Stimulated activated naive CD8-positive, alpha-beta T cell treated with anti-CD3 and anti-CD28 coated beads, Interleukin-15, Interleukin-2, amounts not matched to agents 100 ng/mL and 50 ng/mL, for 24 hours (primary cell): Measurements from ENCODE around the gene SMOC2.

Experiments used
- H3K27ac Mint-ChIP-seq: one replicate; pipeline ENCODE4 v1.8.0; 2021; ENCODE audit warnings: mild to moderate bottlenecking, mixed read lengths
- H3K27me3 Mint-ChIP-seq: one replicate; pipeline ENCODE4 v1.8.0; 2021; ENCODE audit warnings: mixed read lengths
- H3K36me3 Mint-ChIP-seq: one replicate; pipeline ENCODE4 v1.8.0; 2021; ENCODE audit warnings: low read depth, mixed read lengths
- H3K4me1 Mint-ChIP-seq: one replicate; pipeline ENCODE4 v1.8.0; 2021; ENCODE audit warnings: low read depth, mixed read lengths
- H3K4me3 Mint-ChIP-seq: one replicate; pipeline ENCODE4 v1.8.0; 2021; ENCODE audit warnings: mild to moderate bottlenecking, mixed read lengths
- H3K9me3 Mint-ChIP-seq: one replicate; pipeline ENCODE4 v1.8.0; 2021; ENCODE audit warnings: mixed read lengths

The SMOC2 gene

GRCh38 chr6:168450917-168451316 lies 9.9 kb downstream of the SMOC2 start:
- Mint-ChIP-seq H3K9me3 (no peaks in the 10 kb centered on the region), H3K27me3 (peaks cover 34% of the 10 kb centered on the region), H3K4me3 (no peak overlapping the region), H3K27ac (no peak overlapping the region), H3K36me3 (no peaks in the 10 kb centered on the region), H3K4me1 (no peaks in the 10 kb centered on the region)

- H3K9me3 Mint-ChIP-seq, result no peaks in the 10 kb centered on the region
- H3K4me3 Mint-ChIP-seq, result no peak overlapping the region
- H3K4me1 Mint-ChIP-seq, result no peaks in the 10 kb centered on the region
- peaks cover 25% of the 10 kb centered on the region for H3K27me3 Mint-ChIP-seq
- no peaks in the 10 kb centered on the region for H3K36me3 Mint-ChIP-seq
- H3K27ac Mint-ChIP-seq, result no peak overlapping the region
Measured at GRCh38 chr6:168451805-168452517, 11.0 kb downstream of the SMOC2 start.

GRCh38 chr6:168452685-168453377 lies 11.8 kb downstream of the SMOC2 start:
- H3K4me3 Mint-ChIP-seq, result no peak overlapping the region
- H3K9me3 Mint-ChIP-seq, result no peaks in the 10 kb centered on the region
- peaks cover 23% of the 10 kb centered on the region for H3K27me3 Mint-ChIP-seq
- H3K27ac Mint-ChIP-seq, result no peak overlapping the region
- no peaks in the 10 kb centered on the region for H3K36me3 Mint-ChIP-seq
- H3K4me1 Mint-ChIP-seq, result no peaks in the 10 kb centered on the region

GRCh38 chr6:168455847-168456530 lies 15.0 kb downstream of the SMOC2 start:
- Mint-ChIP-seq H3K36me3 (no peaks in the 10 kb centered on the region), H3K27me3 (peaks cover 22% of the 10 kb centered on the region), H3K4me1 (no peaks in the 10 kb centered on the region), H3K9me3 (no peaks in the 10 kb centered on the region), H3K27ac (no peak overlapping the region), H3K4me3 (no peak overlapping the region)

GRCh38 chr6:168456907-168457652 lies 16.1 kb downstream of the SMOC2 start:
- H3K4me3 Mint-ChIP-seq, result no peak overlapping the region
- H3K36me3 Mint-ChIP-seq, result no peaks in the 10 kb centered on the region
- peaks cover 15% of the 10 kb centered on the region for H3K27me3 Mint-ChIP-seq
- H3K27ac Mint-ChIP-seq, result no peak overlapping the region
- H3K9me3 Mint-ChIP-seq, result no peaks in the 10 kb centered on the region
- H3K4me1 Mint-ChIP-seq, result no peaks in the 10 kb centered on the region

- no peaks in the 10 kb centered on the region for H3K4me1 Mint-ChIP-seq
- no peak overlapping the region for H3K27ac Mint-ChIP-seq
- H3K36me3 Mint-ChIP-seq, result no peaks in the 10 kb centered on the region
- no peaks in the 10 kb centered on the region for H3K9me3 Mint-ChIP-seq
- peaks cover 15% of the 10 kb centered on the region for H3K27me3 Mint-ChIP-seq
- no peak overlapping the region for H3K4me3 Mint-ChIP-seq
Measured at GRCh38 chr6:168457653-168457934, 16.6 kb downstream of the SMOC2 start.

GRCh38 chr6:168458101-168458500 lies 17.1 kb downstream of the SMOC2 start:
- Mint-ChIP-seq H3K27ac (no peak overlapping the region), H3K4me3 (no peak overlapping the region), H3K9me3 (no peaks in the 10 kb centered on the region), H3K4me1 (no peaks in the 10 kb centered on the region), H3K36me3 (no peaks in the 10 kb centered on the region), H3K27me3 (peaks cover 15% of the 10 kb centered on the region)

- Mint-ChIP-seq H3K27me3 (peaks cover 4% of the 10 kb centered on the region), H3K36me3 (no peaks in the 10 kb centered on the region), H3K4me3 (no peak overlapping the region), H3K27ac (no peak overlapping the region), H3K4me1 (no peaks in the 10 kb centered on the region), H3K9me3 (no peaks in the 10 kb centered on the region)
Measured at GRCh38 chr6:168459572-168459971, 18.6 kb downstream of the SMOC2 start.

GRCh38 chr6:168462289-168462853 lies 21.4 kb downstream of the SMOC2 start:
- peaks cover 3% of the 10 kb centered on the region for H3K27me3 Mint-ChIP-seq
- H3K4me1 Mint-ChIP-seq, result no peaks in the 10 kb centered on the region
- no peak overlapping the region for H3K27ac Mint-ChIP-seq
- no peaks in the 10 kb centered on the region for H3K36me3 Mint-ChIP-seq
- no peaks in the 10 kb centered on the region for H3K9me3 Mint-ChIP-seq
- no peak overlapping the region for H3K4me3 Mint-ChIP-seq

- Mint-ChIP-seq H3K27ac (no peak overlapping the region), H3K4me1 (no peaks in the 10 kb centered on the region), H3K4me3 (no peak overlapping the region), H3K27me3 (peaks cover 3% of the 10 kb centered on the region), H3K9me3 (no peaks in the 10 kb centered on the region), H3K36me3 (no peaks in the 10 kb centered on the region)
Measured at GRCh38 chr6:168464546-168464945, 23.6 kb downstream of the SMOC2 start.

- H3K4me1 Mint-ChIP-seq, result no peaks in the 10 kb centered on the region
- H3K27me3 Mint-ChIP-seq, result no peaks in the 10 kb centered on the region
- H3K4me3 Mint-ChIP-seq, result no peak overlapping the region
- no peak overlapping the region for H3K27ac Mint-ChIP-seq
- H3K36me3 Mint-ChIP-seq, result no peaks in the 10 kb centered on the region
- no peaks in the 10 kb centered on the region for H3K9me3 Mint-ChIP-seq
Measured at GRCh38 chr6:168468045-168468444, 27.1 kb downstream of the SMOC2 start.

- Mint-ChIP-seq H3K27me3 (no peaks in the 10 kb centered on the region), H3K4me3 (no peak overlapping the region), H3K36me3 (no peaks in the 10 kb centered on the region), H3K9me3 (no peaks in the 10 kb centered on the region), H3K4me1 (no peaks in the 10 kb centered on the region), H3K27ac (no peak overlapping the region)
Measured at GRCh38 chr6:168469521-168469920, 28.5 kb downstream of the SMOC2 start.

- Mint-ChIP-seq H3K4me3 (no peak overlapping the region), H3K36me3 (no peaks in the 10 kb centered on the region), H3K27me3 (peaks cover 2% of the 10 kb centered on the region), H3K27ac (no peak overlapping the region), H3K4me1 (no peaks in the 10 kb centered on the region), H3K9me3 (peaks cover 2% of the 10 kb centered on the region)
Measured at GRCh38 chr6:168469926-168470325, 28.9 kb downstream of the SMOC2 start.

- Mint-ChIP-seq H3K4me1 (no peaks in the 10 kb centered on the region), H3K27ac (no peak overlapping the region), H3K27me3 (peaks cover 9% of the 10 kb centered on the region), H3K36me3 (no peaks in the 10 kb centered on the region), H3K4me3 (no peak overlapping the region), H3K9me3 (peaks cover 9% of the 10 kb centered on the region)
Measured at GRCh38 chr6:168472363-168472762, 31.4 kb downstream of the SMOC2 start.

GRCh38 chr6:168473197-168473596 lies 32.2 kb downstream of the SMOC2 start:
- no peaks in the 10 kb centered on the region for H3K4me1 Mint-ChIP-seq
- H3K36me3 Mint-ChIP-seq, result no peaks in the 10 kb centered on the region
- H3K9me3 Mint-ChIP-seq, result peaks cover 9% of the 10 kb centered on the region
- peaks cover 9% of the 10 kb centered on the region for H3K27me3 Mint-ChIP-seq
- H3K4me3 Mint-ChIP-seq, result no peak overlapping the region
- no peak overlapping the region for H3K27ac Mint-ChIP-seq
